ENCODE results near the gene TRIM37.

The TRIM37 gene

GRCh38 chr17:59110973-59111372, 4.3 kb upstream of the TRIM37 start:
- H3K4me3 ChIP-seq (ENCODE audit: low read depth, low read length): no peak overlapping the region
- TF ChIP-seq, protein P1, sequence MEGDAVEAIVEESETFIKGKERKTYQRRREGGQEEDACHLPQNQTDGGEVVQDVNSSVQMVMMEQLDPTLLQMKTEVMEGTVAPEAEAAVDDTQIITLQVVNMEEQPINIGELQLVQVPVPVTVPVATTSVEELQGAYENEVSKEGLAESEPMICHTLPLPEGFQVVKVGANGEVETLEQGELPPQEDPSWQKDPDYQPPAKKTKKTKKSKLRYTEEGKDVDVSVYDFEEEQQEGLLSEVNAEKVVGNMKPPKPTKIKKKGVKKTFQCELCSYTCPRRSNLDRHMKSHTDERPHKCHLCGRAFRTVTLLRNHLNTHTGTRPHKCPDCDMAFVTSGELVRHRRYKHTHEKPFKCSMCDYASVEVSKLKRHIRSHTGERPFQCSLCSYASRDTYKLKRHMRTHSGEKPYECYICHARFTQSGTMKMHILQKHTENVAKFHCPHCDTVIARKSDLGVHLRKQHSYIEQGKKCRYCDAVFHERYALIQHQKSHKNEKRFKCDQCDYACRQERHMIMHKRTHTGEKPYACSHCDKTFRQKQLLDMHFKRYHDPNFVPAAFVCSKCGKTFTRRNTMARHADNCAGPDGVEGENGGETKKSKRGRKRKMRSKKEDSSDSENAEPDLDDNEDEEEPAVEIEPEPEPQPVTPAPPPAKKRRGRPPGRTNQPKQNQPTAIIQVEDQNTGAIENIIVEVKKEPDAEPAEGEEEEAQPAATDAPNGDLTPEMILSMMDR (IDR thresholded peaks at IDR 0.05; ENCODE audit: insufficient read depth, low read depth, low read length, missing control alignments): no peak
- no peak for DNase-seq (ENCODE audit: low read depth)

DNA sequence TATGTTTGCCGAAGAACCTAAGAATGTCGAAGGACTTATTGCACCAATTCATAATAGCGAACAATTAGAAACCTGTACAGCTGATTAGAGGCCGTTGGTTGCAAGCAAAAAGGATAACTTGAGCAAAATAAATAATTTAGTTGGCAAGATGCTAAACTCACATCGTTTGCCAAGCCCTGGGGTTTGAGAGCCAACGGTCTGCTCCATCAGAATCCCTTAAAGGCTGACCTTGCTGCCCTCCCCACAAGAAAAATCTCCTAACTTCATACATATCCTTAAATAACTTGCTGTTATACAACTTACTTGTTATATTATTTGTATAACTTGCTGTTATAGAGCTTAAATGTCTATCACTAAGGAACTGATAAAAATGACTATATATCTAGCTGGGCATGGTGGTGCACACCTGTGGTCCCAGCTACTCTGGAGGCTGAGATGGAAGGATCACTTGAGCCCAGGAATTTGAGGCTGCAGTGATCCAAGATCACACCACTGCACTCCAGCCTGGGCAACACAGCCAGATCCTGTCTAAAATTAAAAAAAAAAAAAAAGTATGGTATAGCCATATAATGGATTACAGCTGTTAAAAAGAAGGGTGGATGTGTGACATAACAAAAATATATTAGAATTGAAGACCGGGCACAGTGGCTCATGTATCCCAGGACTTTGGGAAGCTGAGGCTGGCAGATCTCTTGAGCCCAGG, 1.9 kb upstream of the TRIM37 start:
- no peak for DNase-seq (ENCODE audit: low read depth)
- H3K4me3 ChIP-seq (ENCODE audit: low read depth, low read length): no peak overlapping the region

DNA sequence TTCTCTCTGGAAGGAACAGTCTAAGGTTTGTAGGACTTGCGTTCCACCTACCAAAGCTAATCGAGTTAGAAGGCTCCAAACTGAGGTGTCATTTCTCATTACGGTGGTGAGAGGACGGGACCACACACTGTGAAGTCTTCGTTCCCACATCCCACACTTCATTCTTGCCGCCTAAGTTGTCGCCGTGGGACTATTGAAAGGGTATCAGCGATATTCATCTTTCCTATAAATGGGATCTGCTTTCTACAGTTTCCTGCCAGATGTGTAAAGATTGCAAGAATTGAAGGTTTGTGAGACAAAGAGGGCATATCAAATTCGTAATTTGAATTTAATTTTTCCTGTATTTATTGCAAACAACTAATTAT, 608 bp upstream of the TRIM37 start:
- no peak for DNase-seq (ENCODE audit: low read depth)
- TF ChIP-seq, protein P1 (IDR thresholded peaks at IDR 0.05; ENCODE audit: insufficient read depth, low read depth, low read length, missing control alignments): no peak
- H3K4me3 ChIP-seq (ENCODE audit: low read depth, low read length): peak overlapping the region; percentile 64

More for the DNA sequence above, 1.9 kb upstream of the TRIM37 start:
- TF ChIP-seq, protein P1 (IDR thresholded peaks at IDR 0.05; ENCODE audit: insufficient read depth, low read depth, low read length, missing control alignments): no peak

DNA sequence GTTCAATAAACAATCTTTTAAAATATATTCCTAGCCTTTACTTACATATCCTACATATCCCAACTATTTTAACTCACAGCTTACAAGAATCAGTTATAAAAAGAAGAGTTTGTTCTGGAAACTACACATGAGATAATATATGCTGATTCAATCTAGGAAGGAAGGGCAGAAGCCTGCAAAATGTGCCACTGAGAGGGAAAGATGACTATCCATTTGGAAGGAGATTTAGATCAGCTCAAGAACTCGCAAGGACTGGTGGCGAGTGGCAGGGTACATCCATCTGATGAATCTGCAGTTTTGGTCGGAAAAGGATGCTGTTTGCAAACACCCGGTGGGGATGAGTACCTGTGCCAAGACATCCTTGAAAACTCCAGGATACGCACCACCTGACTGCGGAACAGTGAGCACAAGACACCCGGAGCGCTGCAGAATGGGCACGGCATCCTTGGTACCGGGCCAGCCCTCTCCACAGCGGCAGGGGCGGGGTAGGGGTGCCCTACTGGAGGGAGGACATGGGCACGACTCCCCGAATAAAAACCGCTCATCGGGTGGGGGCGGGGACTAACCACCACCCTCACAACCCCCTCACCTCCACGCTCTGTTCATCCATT, 723 bp downstream of the TRIM37 start:
- TF ChIP-seq, protein P1 (IDR thresholded peaks at IDR 0.05; ENCODE audit: insufficient read depth, low read depth, low read length, missing control alignments): no peak
- DNase-seq (ENCODE audit: low read depth): peak; percentile 59
- peak overlapping the region; percentile 99 for H3K4me3 ChIP-seq (ENCODE audit: low read depth, low read length)

GRCh38 chr17:59101178-59101577, 5.5 kb downstream of the TRIM37 start:
- H3K4me3 ChIP-seq (ENCODE audit: low read depth, low read length): no peak overlapping the region
- no peak for DNase-seq (ENCODE audit: low read depth)
- TF ChIP-seq, protein P1 (IDR thresholded peaks at IDR 0.05; ENCODE audit: insufficient read depth, low read depth, low read length, missing control alignments): no peak

GRCh38 chr17:59097876-59098275, 8.8 kb downstream of the TRIM37 start:
- DNase-seq (ENCODE audit: low read depth): no peak
- H3K4me3 ChIP-seq (ENCODE audit: low read depth, low read length): no peak overlapping the region
- TF ChIP-seq, protein P1 (IDR thresholded peaks at IDR 0.05; ENCODE audit: insufficient read depth, low read depth, low read length, missing control alignments): no peak
